ENCODE measurements around the gene CLDN5. TPM values are rescaled to one million over a fixed set of nuclear protein-coding genes. Genes with fewer than 3 reads are reported as not detected.

Gene CLDN5
- polyA plus RNA-seq, 2 donors = 8.5 to 48.3 TPM

- Histone ChIP-seq H3K4me3 (ENCODE audit: low read depth in 1 of 2, low read length in 2 of 2) (no peak overlapping the region), H3K4me1 (ENCODE audit: control insufficient read depth in 2 of 2, insufficient read depth in 2 of 2, low read length in 1 of 2) (no peaks in the 10 kb centered on the region), H3K27ac (ENCODE audit: low read depth in 2 of 2, low read length in 1 of 2) (no peak overlapping the region), H3K36me3 (ENCODE audit: control insufficient read depth in 2 of 2, insufficient read depth in 2 of 2, low read length in 1 of 2) (no peaks in the 10 kb centered on the region), H3K9me3 (ENCODE audit: control insufficient read depth in 2 of 2, insufficient read depth in 1 of 2, low read depth in 1 of 2, low read length in 1 of 2) (no peaks in the 10 kb centered on the region), H3K27me3 (ENCODE audit: control insufficient read depth in 1 of 2, insufficient read depth in 2 of 2, low read length in 2 of 2) (no peaks in the 10 kb centered on the region)
- WGBS, 2 donors = 95 to 96% methylated on average over 7 of the region's 7 CpGs
These were observed 24.9 kb downstream of the CLDN5 start for GRCh38 chr22:19499236-19499879.

- Histone ChIP-seq H3K4me1 (ENCODE audit: control insufficient read depth in 2 of 2, insufficient read depth in 2 of 2, low read length in 1 of 2) (no peaks in the 10 kb centered on the region), H3K9me3 (ENCODE audit: control insufficient read depth in 2 of 2, insufficient read depth in 1 of 2, low read depth in 1 of 2, low read length in 1 of 2) (no peaks in the 10 kb centered on the region), H3K27ac (ENCODE audit: low read depth in 2 of 2, low read length in 1 of 2) (no peak overlapping the region), H3K36me3 (ENCODE audit: control insufficient read depth in 2 of 2, insufficient read depth in 2 of 2, low read length in 1 of 2) (peaks cover 0 to 3% of the 10 kb centered on the region in 2 donors), H3K4me3 (ENCODE audit: low read depth in 1 of 2, low read length in 2 of 2) (no peak overlapping the region), H3K27me3 (ENCODE audit: control insufficient read depth in 1 of 2, insufficient read depth in 2 of 2, low read length in 2 of 2) (no peaks in the 10 kb centered on the region)
- 96 to 97% methylated on average over 3 of the region's 3 CpGs for WGBS, 2 donors
These were observed 25.4 kb downstream of the CLDN5 start for GRCh38 chr22:19498866-19499190.

GRCh38 chr22:19498154-19498865, 25.9 kb downstream of the CLDN5 start:
- no peaks in the 10 kb centered on the region for H3K9me3 ChIP-seq (ENCODE audit: control insufficient read depth in 2 of 2, insufficient read depth in 1 of 2, low read depth in 1 of 2, low read length in 1 of 2)
- H3K27ac ChIP-seq (ENCODE audit: low read depth in 2 of 2, low read length in 1 of 2) = no peak overlapping the region
- H3K36me3 ChIP-seq (ENCODE audit: control insufficient read depth in 2 of 2, insufficient read depth in 2 of 2, low read length in 1 of 2) = peaks cover 0 to 3% of the 10 kb centered on the region in 2 donors
- H3K4me1 ChIP-seq (ENCODE audit: control insufficient read depth in 2 of 2, insufficient read depth in 2 of 2, low read length in 1 of 2) = no peaks in the 10 kb centered on the region
- no peak overlapping the region for H3K4me3 ChIP-seq (ENCODE audit: low read depth in 1 of 2, low read length in 2 of 2)
- WGBS, 2 donors = 97 to 98% methylated on average over 7 of the region's 7 CpGs
- H3K27me3 ChIP-seq (ENCODE audit: control insufficient read depth in 1 of 2, insufficient read depth in 2 of 2, low read length in 2 of 2) = no peaks in the 10 kb centered on the region

GRCh38 chr22:19497245-19497644, 27.0 kb downstream of the CLDN5 start:
- H3K4me3 ChIP-seq (ENCODE audit: low read depth in 1 of 2, low read length in 2 of 2) = no peak overlapping the region
- H3K27ac ChIP-seq (ENCODE audit: low read depth in 2 of 2, low read length in 1 of 2) = no peak overlapping the region
- no peaks in the 10 kb centered on the region for H3K4me1 ChIP-seq (ENCODE audit: control insufficient read depth in 2 of 2, insufficient read depth in 2 of 2, low read length in 1 of 2)
- peaks cover 0 to 3% of the 10 kb centered on the region in 2 donors for H3K36me3 ChIP-seq (ENCODE audit: control insufficient read depth in 2 of 2, insufficient read depth in 2 of 2, low read length in 1 of 2)
- H3K27me3 ChIP-seq (ENCODE audit: control insufficient read depth in 1 of 2, insufficient read depth in 2 of 2, low read length in 2 of 2) = no peaks in the 10 kb centered on the region
- 54 to 62% methylated on average over 3 of the region's 3 CpGs for WGBS, 2 donors
- no peaks in the 10 kb centered on the region for H3K9me3 ChIP-seq (ENCODE audit: control insufficient read depth in 2 of 2, insufficient read depth in 1 of 2, low read depth in 1 of 2, low read length in 1 of 2)

GRCh38 chr22:19496324-19496630, 27.9 kb downstream of the CLDN5 start:
- H3K4me1 ChIP-seq (ENCODE audit: control insufficient read depth in 2 of 2, insufficient read depth in 2 of 2, low read length in 1 of 2) = no peaks in the 10 kb centered on the region
- H3K36me3 ChIP-seq (ENCODE audit: control insufficient read depth in 2 of 2, insufficient read depth in 2 of 2, low read length in 1 of 2) = peaks cover 0 to 3% of the 10 kb centered on the region in 2 donors
- H3K27me3 ChIP-seq (ENCODE audit: control insufficient read depth in 1 of 2, insufficient read depth in 2 of 2, low read length in 2 of 2) = no peaks in the 10 kb centered on the region
- WGBS, 2 donors = 95 to 98% methylated on average over 3 of the region's 3 CpGs
- no peak overlapping the region for H3K4me3 ChIP-seq (ENCODE audit: low read depth in 1 of 2, low read length in 2 of 2)
- no peak overlapping the region for H3K27ac ChIP-seq (ENCODE audit: low read depth in 2 of 2, low read length in 1 of 2)
- no peaks in the 10 kb centered on the region for H3K9me3 ChIP-seq (ENCODE audit: control insufficient read depth in 2 of 2, insufficient read depth in 1 of 2, low read depth in 1 of 2, low read length in 1 of 2)

- 73 to 74% methylated on average over 5 of the region's 5 CpGs for WGBS, 2 donors
- Histone ChIP-seq H3K36me3 (ENCODE audit: control insufficient read depth in 2 of 2, insufficient read depth in 2 of 2, low read length in 1 of 2) (peaks cover 0 to 3% of the 10 kb centered on the region in 2 donors), H3K4me3 (ENCODE audit: low read depth in 1 of 2, low read length in 2 of 2) (no peak overlapping the region), H3K9me3 (ENCODE audit: control insufficient read depth in 2 of 2, insufficient read depth in 1 of 2, low read depth in 1 of 2, low read length in 1 of 2) (no peaks in the 10 kb centered on the region), H3K27ac (ENCODE audit: low read depth in 2 of 2, low read length in 1 of 2) (no peak overlapping the region), H3K27me3 (ENCODE audit: control insufficient read depth in 1 of 2, insufficient read depth in 2 of 2, low read length in 2 of 2) (no peaks in the 10 kb centered on the region), H3K4me1 (ENCODE audit: control insufficient read depth in 2 of 2, insufficient read depth in 2 of 2, low read length in 1 of 2) (no peaks in the 10 kb centered on the region)
These were observed 28.5 kb downstream of the CLDN5 start for GRCh38 chr22:19495562-19496323.

- Histone ChIP-seq H3K27me3 (ENCODE audit: control insufficient read depth in 1 of 2, insufficient read depth in 2 of 2, low read length in 2 of 2) (no peaks in the 10 kb centered on the region), H3K27ac (ENCODE audit: low read depth in 2 of 2, low read length in 1 of 2) (no peak overlapping the region), H3K4me3 (ENCODE audit: low read depth in 1 of 2, low read length in 2 of 2) (no peak overlapping the region), H3K9me3 (ENCODE audit: control insufficient read depth in 2 of 2, insufficient read depth in 1 of 2, low read depth in 1 of 2, low read length in 1 of 2) (no peaks in the 10 kb centered on the region), H3K4me1 (ENCODE audit: control insufficient read depth in 2 of 2, insufficient read depth in 2 of 2, low read length in 1 of 2) (no peaks in the 10 kb centered on the region), H3K36me3 (ENCODE audit: control insufficient read depth in 2 of 2, insufficient read depth in 2 of 2, low read length in 1 of 2) (peaks cover 0 to 3% of the 10 kb centered on the region in 2 donors)
- WGBS, 2 donors = 93 to 95% methylated on average over 6 of the region's 6 CpGs
These were observed 29.5 kb downstream of the CLDN5 start for GRCh38 chr22:19494676-19495173.

GRCh38 chr22:19494001-19494560, 30.1 kb downstream of the CLDN5 start:
- Histone ChIP-seq H3K27ac (ENCODE audit: low read depth in 2 of 2, low read length in 1 of 2) (no peak overlapping the region), H3K27me3 (ENCODE audit: control insufficient read depth in 1 of 2, insufficient read depth in 2 of 2, low read length in 2 of 2) (no peaks in the 10 kb centered on the region), H3K4me3 (ENCODE audit: low read depth in 1 of 2, low read length in 2 of 2) (no peak overlapping the region), H3K36me3 (ENCODE audit: control insufficient read depth in 2 of 2, insufficient read depth in 2 of 2, low read length in 1 of 2) (peaks cover 0 to 3% of the 10 kb centered on the region in 2 donors), H3K4me1 (ENCODE audit: control insufficient read depth in 2 of 2, insufficient read depth in 2 of 2, low read length in 1 of 2) (no peaks in the 10 kb centered on the region), H3K9me3 (ENCODE audit: control insufficient read depth in 2 of 2, insufficient read depth in 1 of 2, low read depth in 1 of 2, low read length in 1 of 2) (no peaks in the 10 kb centered on the region)
- WGBS, 2 donors = 98% methylated on average over 8 of the region's 8 CpGs

- Histone ChIP-seq H3K36me3 (ENCODE audit: control insufficient read depth in 2 of 2, insufficient read depth in 2 of 2, low read length in 1 of 2) (peaks cover 0 to 3% of the 10 kb centered on the region in 2 donors), H3K4me3 (ENCODE audit: low read depth in 1 of 2, low read length in 2 of 2) (no peak overlapping the region), H3K9me3 (ENCODE audit: control insufficient read depth in 2 of 2, insufficient read depth in 1 of 2, low read depth in 1 of 2, low read length in 1 of 2) (no peaks in the 10 kb centered on the region), H3K27me3 (ENCODE audit: control insufficient read depth in 1 of 2, insufficient read depth in 2 of 2, low read length in 2 of 2) (no peaks in the 10 kb centered on the region), H3K27ac (ENCODE audit: low read depth in 2 of 2, low read length in 1 of 2) (no peak overlapping the region), H3K4me1 (ENCODE audit: control insufficient read depth in 2 of 2, insufficient read depth in 2 of 2, low read length in 1 of 2) (no peaks in the 10 kb centered on the region)
- WGBS, 2 donors = 86 to 87% methylated on average over 6 of the region's 6 CpGs
These were observed 31.6 kb downstream of the CLDN5 start for GRCh38 chr22:19492504-19493174.

Measured in esophagus (tissue), 2 donors.